HG03378 (cell line): ENCODE measurements around the gene UBE2F.

Source experiments
- ATAC-seq: cut with Tn5 transposase; IDR thresholded peaks from one replicate; pipeline ENCODE4 v1.9.1; 2021; ENCODE audit warnings: mild to moderate bottlenecking, moderate library complexity; ENCODE audit not compliant: unreplicated experiment

The UBE2F gene

DNA sequence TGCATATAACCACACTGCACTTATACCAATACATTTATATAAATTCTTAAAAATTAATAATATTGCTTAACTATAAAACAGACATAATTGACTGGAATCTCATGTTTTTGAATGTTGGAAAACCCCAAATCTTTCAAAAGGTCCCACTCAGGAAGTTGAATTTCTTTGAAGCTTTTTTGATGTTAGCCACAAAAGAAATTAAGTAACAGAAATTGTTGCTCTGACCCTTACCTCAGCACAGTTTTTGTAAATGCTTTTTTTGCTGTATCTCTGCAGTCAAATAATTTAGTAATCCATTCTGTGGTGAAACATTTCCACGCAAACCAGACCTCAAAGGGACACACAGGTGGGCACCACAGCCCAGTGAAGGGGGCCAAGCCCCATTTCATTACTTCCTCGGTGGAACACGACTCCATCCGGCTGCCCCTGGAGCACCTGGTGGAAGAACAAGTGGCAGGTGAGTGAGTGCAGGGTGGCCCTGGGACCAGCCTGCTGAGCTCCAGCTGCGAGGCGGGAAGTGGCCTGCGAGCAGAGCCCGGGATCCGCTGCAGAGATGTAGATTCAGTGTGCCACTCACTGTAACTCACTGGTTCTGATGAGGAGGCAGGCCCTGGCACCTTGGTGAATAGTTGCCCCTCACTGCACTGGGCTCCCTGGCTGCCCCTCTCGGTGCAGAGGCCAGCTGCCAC is 102.4 kb downstream of the UBE2F start:
- ATAC-seq: no peak

DNA sequence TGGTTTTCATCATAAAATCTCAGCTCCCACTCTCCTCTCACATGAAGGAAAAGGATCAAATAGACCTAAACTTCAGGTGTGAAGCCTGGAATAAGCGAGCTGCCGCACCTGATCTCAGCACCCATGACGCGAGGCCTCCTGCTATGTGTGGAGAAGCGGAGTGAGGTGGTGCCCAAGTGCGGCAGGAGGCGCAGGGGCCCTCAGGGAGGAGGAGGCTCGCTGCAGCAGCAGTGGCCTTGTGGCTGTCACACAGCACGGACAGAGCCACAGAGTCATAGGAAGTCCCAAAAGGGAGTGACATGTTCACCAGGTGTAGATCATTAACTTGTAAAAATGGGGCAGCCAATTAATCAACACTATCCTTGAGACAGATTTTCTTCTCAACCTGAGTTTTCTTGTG is 103.1 kb downstream of the UBE2F start:
- ATAC-seq: no peak

DNA sequence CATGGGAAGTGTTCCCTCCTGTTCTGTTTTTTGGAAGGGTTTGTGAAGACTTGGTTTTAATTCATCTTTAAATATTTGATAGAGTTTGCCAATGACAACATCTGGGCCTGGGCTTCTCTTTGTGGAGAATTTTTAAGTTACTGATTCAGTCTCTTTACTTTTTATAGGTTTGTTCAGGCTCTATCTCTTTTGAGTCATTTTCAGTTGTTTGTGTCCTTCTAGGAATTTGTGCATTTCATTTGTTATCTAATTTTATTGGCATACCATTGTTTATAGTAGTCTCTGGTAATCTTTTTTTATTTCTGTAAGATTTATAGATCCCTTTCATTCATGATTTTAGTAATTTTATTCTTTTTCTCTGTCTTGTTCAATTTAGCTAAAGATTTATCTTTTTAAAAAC is 108.6 kb downstream of the UBE2F start:
- ATAC-seq: no peak

DNA sequence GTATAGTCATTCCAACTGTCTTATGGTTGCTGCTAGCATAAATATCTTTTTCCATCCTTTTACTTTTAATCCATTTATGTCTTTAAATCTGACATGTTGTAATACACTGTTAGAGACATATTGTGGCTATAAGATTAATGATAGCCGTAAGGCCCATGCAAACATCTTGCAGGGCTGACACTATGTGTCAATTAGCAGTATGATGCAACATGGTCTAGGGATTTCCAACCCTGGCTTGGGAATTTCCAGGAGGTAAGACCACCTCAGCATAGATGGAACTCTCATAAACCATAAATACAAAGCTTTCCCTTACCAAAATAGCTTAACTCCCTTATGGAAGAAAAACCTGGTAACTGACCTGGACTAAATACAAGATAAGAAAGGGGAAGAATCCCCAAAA is 110.5 kb downstream of the UBE2F start:
- no peak for ATAC-seq

DNA sequence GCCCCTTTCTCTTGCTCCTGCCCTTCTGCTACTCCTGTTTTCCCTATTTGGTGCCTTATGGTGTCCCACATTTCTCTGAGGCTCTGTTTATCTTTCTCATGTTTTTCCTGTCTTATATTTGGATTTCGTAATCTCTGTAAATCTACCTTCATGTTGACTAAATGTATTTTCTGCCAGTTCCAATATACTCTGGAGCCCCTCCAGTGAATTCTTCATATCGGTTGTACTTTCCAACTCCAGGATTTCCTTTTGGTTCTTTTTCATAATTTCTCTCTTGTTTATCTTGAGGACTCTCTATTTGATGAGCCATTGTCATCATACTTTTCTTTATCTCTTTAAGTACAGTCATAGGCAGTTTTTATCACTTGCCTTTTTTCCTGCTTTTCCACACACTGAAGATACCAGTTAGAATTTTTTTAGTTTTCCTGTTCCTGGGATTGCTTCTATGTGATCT is 113.1 kb downstream of the UBE2F start:
- no peak for ATAC-seq

DNA sequence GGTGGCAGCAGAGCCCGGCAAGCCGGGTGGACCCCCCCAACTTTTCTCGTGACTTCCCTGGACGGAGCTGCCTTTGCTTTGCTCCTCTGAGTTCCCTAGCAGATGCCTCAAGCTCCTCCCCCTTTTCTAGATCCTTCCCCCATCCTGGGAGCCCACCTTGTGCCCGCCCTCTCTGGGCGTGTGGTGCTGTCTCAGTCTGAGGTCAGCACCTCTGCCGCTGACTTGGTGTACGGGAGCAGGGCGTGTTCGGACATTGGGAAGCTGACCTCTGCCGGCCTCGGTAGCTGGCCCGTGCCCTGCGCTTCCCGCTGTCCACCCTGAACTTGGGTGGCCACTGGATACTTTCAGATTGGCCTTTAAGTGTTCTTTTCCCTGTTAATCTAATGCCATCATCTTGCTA is 113.7 kb downstream of the UBE2F start:
- no peak for ATAC-seq

DNA sequence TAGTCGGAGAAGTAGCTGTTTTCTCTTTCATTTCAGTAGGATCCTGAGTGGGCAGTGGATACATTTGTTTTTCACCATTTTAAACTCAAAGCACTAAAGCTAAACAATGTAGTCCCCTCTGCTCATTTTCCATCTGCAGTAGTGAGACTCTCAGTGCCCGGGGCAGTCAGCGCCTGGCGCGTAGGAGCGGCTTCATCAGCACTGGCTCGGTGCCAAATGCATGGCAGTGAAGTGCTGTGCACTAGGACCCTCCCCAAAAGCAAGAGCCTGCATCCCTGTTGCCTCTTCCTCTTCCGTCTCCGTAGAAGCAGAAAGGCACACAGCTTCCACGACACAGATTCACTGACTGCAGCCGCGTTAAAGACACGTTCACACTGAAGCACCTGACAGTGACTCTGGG is 114.3 kb downstream of the UBE2F start:
- no peak for ATAC-seq

DNA sequence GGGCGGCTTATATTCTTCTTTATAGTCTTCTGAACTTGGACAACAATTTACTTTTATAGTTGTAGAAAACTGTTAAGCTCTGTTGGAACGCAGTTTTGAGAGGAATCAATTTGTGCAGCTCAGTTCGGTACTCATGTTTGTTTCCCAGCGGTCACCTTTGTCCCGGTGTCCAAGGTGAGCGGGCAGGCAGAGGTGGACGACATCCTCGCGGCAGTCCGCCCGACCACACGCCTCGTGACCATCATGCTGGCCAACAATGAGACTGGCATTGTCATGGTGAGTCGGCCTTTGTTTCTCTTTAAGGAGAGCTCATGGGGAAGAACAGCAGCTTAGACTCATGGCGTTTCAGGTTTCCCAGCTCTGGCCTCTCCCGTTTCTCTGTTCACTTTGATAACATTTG is 114.7 kb downstream of the UBE2F start:
- no peak for ATAC-seq

DNA sequence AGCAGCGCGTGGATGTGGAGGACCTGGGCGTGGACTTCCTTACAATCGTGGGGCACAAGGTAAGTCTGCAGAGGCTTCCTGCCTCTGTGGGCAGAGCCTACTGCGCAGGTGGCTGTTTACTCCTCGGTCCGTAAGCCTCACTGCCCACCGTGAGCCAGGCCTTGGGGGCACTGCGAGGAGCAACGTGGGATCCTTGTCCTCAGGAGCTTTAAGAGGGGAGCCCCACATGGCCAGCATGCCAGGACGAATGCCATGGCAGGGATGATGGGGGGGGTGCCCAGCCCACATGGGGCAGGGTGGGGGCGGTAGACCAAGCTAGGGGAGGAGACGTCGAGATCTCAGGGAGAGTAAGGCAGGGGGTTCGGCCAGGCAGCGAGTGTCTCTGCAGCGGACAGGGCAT is 115.3 kb downstream of the UBE2F start:
- ATAC-seq: no peak

DNA sequence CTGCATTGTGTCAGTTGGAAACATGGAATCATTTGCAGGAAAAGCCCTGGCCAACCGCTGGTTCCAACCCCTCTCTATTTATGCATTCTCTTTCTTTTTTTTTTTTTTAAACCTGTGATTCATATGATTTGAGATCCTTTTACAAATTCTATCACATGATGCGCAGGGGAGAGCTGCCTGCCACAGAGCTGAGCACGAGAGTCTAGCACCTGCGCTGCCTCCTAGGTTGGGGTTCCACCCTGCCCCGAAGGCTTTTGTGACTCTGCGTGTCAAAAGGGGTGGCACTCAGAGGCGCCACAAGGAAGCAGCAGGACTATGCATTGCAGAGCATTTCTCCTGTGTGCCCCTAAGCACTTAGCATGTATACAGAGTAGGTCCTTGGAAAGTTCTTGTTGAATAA is 116.0 kb downstream of the UBE2F start:
- no peak for ATAC-seq

DNA sequence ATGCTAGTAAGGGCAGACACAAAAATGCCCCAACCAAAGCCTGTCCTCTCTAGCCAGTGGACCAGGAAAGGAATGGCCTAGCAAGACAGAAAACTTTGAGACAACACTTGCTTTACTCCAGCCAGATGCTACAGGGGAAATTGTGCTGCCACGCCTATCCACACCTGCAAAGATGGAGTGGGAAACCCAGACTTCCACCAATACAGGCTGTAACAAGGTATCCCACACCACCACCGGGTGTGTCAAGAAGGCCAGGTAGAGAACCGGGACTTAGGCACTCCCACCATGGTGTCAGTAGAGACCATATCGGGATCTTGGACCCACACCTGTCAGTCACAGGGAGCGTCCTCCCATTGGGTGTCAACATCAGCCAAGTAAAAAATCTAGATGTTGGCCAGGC is 117.1 kb downstream of the UBE2F start:
- ATAC-seq: no peak

DNA sequence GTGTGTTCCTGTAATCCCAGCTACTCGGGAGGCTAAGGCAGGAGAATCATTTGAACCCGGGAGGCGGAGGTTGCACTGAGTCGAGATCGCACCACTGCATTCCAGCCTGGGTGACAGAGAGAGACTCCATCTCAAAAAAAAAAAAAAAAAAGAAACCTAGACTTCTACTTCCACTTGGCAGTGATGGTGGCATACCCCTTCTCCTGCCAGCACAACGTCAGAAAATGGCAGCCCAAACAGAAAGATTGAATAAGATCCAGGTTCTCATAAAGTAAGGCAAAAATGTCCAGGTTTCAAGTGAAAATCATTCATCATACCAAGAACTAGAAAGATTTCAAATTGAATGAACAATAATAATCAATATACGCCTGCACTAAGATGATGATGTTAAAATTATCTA is 117.9 kb downstream of the UBE2F start:
- no peak for ATAC-seq

DNA sequence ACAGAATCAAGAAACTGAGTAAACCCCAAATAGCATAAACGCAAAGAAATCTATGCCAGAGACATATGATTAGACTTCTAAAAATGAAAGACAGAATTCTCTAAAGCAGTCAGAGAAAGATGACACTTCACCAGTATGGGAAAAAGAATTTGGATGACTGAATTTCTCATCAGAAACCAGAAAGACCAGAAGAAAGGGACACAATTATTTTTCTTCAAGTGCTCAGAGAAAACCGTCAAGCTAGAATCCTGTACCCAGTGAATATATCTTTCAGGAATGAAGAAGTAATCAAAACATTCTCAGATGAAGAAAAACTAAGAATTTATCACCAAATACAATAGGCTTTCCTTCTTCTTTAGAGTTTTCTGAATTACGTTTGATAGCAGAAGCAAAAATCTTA is 119.1 kb downstream of the UBE2F start:
- no peak for ATAC-seq

DNA sequence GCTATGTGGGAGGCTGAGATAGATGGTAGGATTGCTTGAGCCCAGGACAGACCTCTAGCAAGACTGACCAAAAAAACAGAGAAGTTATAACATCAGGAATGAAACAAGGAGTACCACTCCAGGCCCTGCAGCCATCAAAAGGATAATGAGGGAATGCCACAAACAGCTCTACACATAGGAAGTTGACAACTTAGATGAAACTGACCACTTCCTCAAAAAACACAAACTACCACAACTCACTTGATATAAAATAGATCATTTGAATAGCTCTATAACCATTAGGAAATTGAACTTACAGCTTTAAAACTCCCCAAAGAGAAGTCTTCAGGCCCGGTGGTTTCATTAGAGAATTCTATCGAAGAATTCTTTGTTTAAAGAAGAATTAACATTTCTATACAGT is 120.4 kb downstream of the UBE2F start:
- ATAC-seq: no peak

DNA sequence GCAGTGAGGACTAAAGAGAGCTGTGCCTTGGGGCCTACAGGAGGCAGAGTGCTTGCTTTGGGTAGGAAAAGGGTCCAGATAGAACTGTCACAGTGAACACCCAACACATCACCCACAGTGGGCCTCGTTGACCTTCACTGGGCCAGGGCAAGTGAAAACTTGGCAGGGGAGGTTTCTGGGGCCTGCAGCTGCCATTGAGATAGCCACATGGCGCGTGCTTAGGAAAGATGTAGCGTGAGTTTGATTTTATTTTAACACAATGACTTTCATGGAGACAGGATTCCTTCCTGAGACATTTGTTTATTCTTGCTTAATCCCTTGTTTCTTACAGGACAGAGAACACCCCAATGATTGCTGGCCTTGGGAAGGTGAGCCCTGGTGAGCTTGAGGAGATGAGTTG is 124.1 kb downstream of the UBE2F start:
- no peak for ATAC-seq

DNA sequence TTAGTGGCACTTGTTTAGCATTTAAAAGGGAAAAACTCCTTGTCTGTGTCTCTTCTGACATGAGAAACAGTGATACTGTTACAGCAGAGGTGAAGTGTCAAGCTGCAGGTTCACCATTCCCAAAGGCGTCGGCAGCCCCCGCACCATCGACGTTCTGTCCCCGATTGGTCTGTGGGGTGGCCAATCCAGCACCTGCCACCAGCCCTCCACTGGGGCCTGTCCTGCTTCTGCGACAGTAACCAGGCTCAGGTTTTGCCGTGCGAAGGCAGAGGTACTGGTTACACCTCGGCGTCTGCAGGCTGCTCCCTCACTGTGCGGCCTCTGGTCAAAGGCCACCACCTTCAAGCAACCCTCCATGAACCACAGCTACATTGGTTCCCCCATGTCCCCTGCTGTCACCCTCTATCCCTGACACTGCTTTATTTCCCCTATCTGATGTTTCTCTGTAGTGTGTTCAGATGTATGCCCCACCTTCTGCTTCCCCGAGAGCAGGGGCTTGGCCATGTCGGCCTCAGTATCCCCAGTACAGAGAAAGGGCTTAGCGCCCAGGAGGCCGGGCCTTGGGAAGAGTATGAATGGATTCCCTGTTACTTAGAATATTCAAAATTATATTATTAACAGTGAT is 124.7 kb downstream of the UBE2F start:
- ATAC-seq: no peak
